IPS-18a (cell line): Measurements from ENCODE around the gene PAPPA.

Source experiments
- H3K27ac ChIP-seq: one replicate; pipeline ENCODE4 v1.5.1; 2013; ENCODE audit warnings: low read length
- H3K27me3 ChIP-seq: one replicate; pipeline ENCODE4 v1.6.1; 2013; ENCODE audit warnings: mild to moderate bottlenecking, low read length; ENCODE audit not compliant: control insufficient read depth, insufficient read depth
- H3K36me3 ChIP-seq: one replicate; pipeline ENCODE4 v1.6.1; 2013; ENCODE audit warnings: low read depth, low read length; ENCODE audit not compliant: control insufficient read depth
- H3K4me1 ChIP-seq: one replicate; pipeline ENCODE4 v1.6.1; 2013; ENCODE audit warnings: low read depth, low read length; ENCODE audit not compliant: control insufficient read depth
- H3K4me3 ChIP-seq: one replicate; pipeline ENCODE4 v1.5.1; 2013; ENCODE audit warnings: low read length
- H3K9ac ChIP-seq: one replicate; pipeline ENCODE4 v1.6.1; 2013; ENCODE audit warnings: mild to moderate bottlenecking, low read length, moderate library complexity
- H3K9me3 ChIP-seq: one replicate; pipeline ENCODE4 v1.6.1; 2013; ENCODE audit warnings: low read depth, low read length; ENCODE audit not compliant: control insufficient read depth

PAPPA gene

DNA sequence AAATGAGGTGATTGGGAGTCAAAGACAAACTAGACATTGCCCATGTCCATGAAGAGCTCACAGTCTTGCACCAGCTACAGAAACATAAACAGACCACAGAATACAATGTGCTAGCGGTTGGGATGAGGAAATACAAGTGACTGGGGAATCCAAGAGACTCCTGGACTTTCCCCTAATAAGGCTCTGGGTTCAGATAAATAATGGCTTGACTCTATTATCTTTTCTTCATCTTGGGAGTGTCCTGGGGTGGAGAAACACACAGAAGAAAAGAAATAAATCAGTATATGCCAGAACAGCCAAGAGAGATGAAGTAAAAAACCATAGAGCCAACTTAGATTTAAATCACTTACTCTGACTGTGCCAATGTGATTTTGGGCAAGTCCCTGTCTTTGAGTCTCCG, 227.8 kb downstream of the PAPPA start:
- H3K27me3 ChIP-seq: no peaks in the 10 kb centered on the region
- no peaks in the 10 kb centered on the region for H3K36me3 ChIP-seq
- no peaks in the 10 kb centered on the region for H3K9me3 ChIP-seq
- no peak overlapping the region for H3K4me3 ChIP-seq
- no peaks in the 10 kb centered on the region for H3K4me1 ChIP-seq
- H3K9ac ChIP-seq: no peak overlapping the region
- H3K27ac ChIP-seq: no peak overlapping the region

DNA sequence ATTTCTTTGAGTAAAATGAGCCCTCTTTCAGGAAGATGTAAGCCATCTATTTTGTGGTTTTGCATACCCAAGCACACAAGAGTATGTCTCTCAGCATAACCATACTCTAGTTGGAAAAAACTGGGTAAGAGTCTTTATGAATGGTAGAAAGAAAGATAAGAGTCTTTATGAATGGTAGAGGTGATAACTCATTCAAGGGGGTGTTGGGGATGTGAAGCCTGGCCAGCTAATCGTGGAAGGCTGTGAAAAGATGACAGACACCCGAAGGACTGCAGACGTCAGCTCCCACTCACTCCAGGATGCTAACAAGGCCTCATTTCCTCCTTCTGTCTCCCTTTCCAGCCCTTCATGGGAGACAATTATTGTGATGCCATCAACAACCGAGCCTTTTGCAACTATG, 228.5 kb downstream of the PAPPA start:
- H3K4me3 ChIP-seq: no peak overlapping the region
- no peaks in the 10 kb centered on the region for H3K9me3 ChIP-seq
- H3K27ac ChIP-seq: no peak overlapping the region
- H3K9ac ChIP-seq: no peak overlapping the region
- H3K27me3 ChIP-seq: no peaks in the 10 kb centered on the region
- H3K36me3 ChIP-seq: no peaks in the 10 kb centered on the region
- H3K4me1 ChIP-seq: no peaks in the 10 kb centered on the region

GRCh38 chr9:116383133-116383532, 229.5 kb downstream of the PAPPA start:
- H3K27ac ChIP-seq: no peak overlapping the region
- H3K36me3 ChIP-seq: no peaks in the 10 kb centered on the region
- H3K4me1 ChIP-seq: no peaks in the 10 kb centered on the region

GRCh38 chr9:116383936-116384335, 230.3 kb downstream of the PAPPA start:
- Histone ChIP-seq H3K36me3 (no peaks in the 10 kb centered on the region), H3K27ac (no peak overlapping the region), H3K4me3 (no peak overlapping the region), H3K9me3 (no peaks in the 10 kb centered on the region), H3K4me1 (no peaks in the 10 kb centered on the region), H3K27me3 (no peaks in the 10 kb centered on the region), H3K9ac (no peak overlapping the region)

More at GRCh38 chr9:116383133-116383532, 229.5 kb downstream of the PAPPA start:
- Histone ChIP-seq H3K4me3 (no peak overlapping the region), H3K9ac (no peak overlapping the region), H3K9me3 (no peaks in the 10 kb centered on the region), H3K27me3 (no peaks in the 10 kb centered on the region)

- no peaks in the 10 kb centered on the region for H3K4me1 ChIP-seq
- no peaks in the 10 kb centered on the region for H3K9me3 ChIP-seq
- no peak overlapping the region for H3K4me3 ChIP-seq
- no peaks in the 10 kb centered on the region for H3K36me3 ChIP-seq
- H3K27me3 ChIP-seq: no peaks in the 10 kb centered on the region
- no peak overlapping the region for H3K27ac ChIP-seq
- no peak overlapping the region for H3K9ac ChIP-seq
Measured at GRCh38 chr9:116387934-116388698, 234.5 kb downstream of the PAPPA start.

GRCh38 chr9:116389541-116390302, 236.1 kb downstream of the PAPPA start:
- Histone ChIP-seq H3K27ac (no peak overlapping the region), H3K4me1 (no peaks in the 10 kb centered on the region), H3K4me3 (no peak overlapping the region), H3K36me3 (no peaks in the 10 kb centered on the region), H3K9ac (no peak overlapping the region), H3K27me3 (no peaks in the 10 kb centered on the region), H3K9me3 (no peaks in the 10 kb centered on the region)

GRCh38 chr9:116390303-116391228, 237.0 kb downstream of the PAPPA start:
- no peak overlapping the region for H3K27ac ChIP-seq
- no peaks in the 10 kb centered on the region for H3K36me3 ChIP-seq
- H3K9ac ChIP-seq: no peak overlapping the region
- H3K9me3 ChIP-seq: no peaks in the 10 kb centered on the region
- H3K27me3 ChIP-seq: no peaks in the 10 kb centered on the region
- H3K4me3 ChIP-seq: no peak overlapping the region
- no peaks in the 10 kb centered on the region for H3K4me1 ChIP-seq

DNA sequence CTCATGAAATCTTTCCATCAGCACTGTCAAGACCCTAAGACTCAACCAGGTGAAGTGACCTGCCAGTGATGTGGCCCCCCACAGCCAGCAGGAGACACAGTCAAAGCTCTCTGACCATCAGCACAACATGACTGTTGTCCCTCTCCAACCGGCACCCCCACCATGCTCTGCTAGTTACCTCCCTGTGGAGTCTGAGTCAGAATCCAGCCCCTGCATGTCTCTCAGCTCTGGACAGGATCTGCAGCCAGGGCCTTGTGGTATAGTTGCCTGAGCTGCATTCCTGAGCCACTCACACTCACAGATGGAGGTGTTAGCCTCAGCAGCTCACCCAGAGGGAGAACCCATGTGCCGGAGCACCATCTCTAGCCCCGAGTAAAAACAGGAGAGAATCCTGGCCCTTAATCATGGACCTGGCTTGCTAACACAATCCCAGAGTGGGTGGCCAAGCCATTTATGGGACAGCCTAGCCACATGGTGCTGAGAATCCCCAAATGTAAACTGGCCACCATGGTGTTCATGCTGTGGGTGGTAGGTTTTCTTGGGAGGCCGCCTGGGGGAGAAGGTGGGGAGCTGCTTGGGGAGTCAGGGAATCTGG, 237.8 kb downstream of the PAPPA start:
- Histone ChIP-seq H3K27ac (no peak overlapping the region), H3K27me3 (no peaks in the 10 kb centered on the region), H3K4me1 (no peaks in the 10 kb centered on the region), H3K4me3 (no peak overlapping the region), H3K9ac (no peak overlapping the region), H3K36me3 (no peaks in the 10 kb centered on the region), H3K9me3 (no peaks in the 10 kb centered on the region)

DNA sequence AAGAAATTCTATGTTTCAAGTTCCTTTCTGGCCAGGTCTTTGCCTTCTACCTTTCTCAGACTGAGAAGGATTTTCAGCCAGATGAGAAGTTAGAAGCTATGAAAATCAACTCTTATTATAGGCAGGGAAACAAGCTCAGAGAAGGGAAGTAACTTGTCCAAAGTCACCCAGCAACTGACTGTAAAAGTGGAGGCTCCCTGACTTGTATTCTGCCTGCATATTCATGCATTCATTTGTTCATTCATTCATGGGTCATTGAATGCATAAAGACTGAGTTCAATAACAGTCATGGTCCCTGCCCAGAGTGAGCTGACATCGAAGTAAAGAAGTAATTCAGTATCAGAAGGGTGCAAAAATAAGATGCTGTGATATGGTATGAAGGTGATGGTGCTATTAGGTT, 239.6 kb downstream of the PAPPA start:
- H3K27me3 ChIP-seq: no peaks in the 10 kb centered on the region
- H3K9ac ChIP-seq: no peak overlapping the region
- no peaks in the 10 kb centered on the region for H3K4me1 ChIP-seq
- H3K36me3 ChIP-seq: no peaks in the 10 kb centered on the region
- H3K9me3 ChIP-seq: no peaks in the 10 kb centered on the region
- H3K4me3 ChIP-seq: no peak overlapping the region
- no peak overlapping the region for H3K27ac ChIP-seq

DNA sequence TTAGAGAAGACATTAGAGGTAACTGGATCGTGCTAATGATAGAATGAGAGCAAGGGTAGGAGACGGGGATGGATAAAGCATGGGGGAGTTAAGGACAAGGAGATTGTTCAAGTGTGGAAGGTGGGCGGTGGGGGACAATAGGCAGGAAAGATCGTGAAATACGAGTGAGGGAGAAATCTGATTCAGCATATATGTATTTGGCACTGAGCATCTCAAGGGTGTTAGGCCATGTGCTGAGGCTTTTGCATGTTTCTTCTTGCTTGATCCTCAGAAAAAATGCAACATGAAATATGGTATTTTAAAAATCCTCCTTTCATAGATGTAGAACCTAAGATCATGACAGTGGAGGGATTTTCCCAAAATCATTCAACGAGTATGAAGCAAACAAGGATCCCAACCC, 240.5 kb downstream of the PAPPA start:
- Histone ChIP-seq H3K4me3 (no peak overlapping the region), H3K4me1 (no peaks in the 10 kb centered on the region), H3K9me3 (no peaks in the 10 kb centered on the region), H3K36me3 (no peaks in the 10 kb centered on the region), H3K27ac (no peak overlapping the region), H3K27me3 (no peaks in the 10 kb centered on the region), H3K9ac (no peak overlapping the region)
